Mononuclear cell (primary cell): ENCODE measurements around the gene TRIM65. TPM values are rescaled to one million over a fixed set of nuclear protein-coding genes. Genes with fewer than 3 reads are reported as not detected.

Experiments used
- H3K27me3 ChIP-seq: 2 replicates; pipeline ENCODE4 v1.6.0; 2011; ENCODE audit warnings: low read length, control low read depth; ENCODE audit not compliant: insufficient read depth
- H3K4me1 ChIP-seq: 2 replicates; pipeline ENCODE4 v1.5.1; 2011; ENCODE audit warnings: mild to moderate bottlenecking, low read length, control low read depth; ENCODE audit not compliant: insufficient read depth
- H3K4me3 ChIP-seq: 2 replicates; pipeline ENCODE4 v1.5.1; 2011; ENCODE audit warnings: mild to moderate bottlenecking, low read length, moderate library complexity
- H3K9me3 ChIP-seq: 2 replicates; pipeline ENCODE4 v1.5.1; 2011; ENCODE audit warnings: low read depth, mild to moderate bottlenecking, control low read depth, low read length
- total RNA-seq: library from RNA; depleted of rRNA; stranded (reverse); fragments of >200 nt; gene quantifications from one replicate; pipeline ENCODE4 v1.2.3, GENCODE V29; 2012

TRIM65 gene
- total RNA-seq, 1 donor = 5.8 TPM

DNA sequence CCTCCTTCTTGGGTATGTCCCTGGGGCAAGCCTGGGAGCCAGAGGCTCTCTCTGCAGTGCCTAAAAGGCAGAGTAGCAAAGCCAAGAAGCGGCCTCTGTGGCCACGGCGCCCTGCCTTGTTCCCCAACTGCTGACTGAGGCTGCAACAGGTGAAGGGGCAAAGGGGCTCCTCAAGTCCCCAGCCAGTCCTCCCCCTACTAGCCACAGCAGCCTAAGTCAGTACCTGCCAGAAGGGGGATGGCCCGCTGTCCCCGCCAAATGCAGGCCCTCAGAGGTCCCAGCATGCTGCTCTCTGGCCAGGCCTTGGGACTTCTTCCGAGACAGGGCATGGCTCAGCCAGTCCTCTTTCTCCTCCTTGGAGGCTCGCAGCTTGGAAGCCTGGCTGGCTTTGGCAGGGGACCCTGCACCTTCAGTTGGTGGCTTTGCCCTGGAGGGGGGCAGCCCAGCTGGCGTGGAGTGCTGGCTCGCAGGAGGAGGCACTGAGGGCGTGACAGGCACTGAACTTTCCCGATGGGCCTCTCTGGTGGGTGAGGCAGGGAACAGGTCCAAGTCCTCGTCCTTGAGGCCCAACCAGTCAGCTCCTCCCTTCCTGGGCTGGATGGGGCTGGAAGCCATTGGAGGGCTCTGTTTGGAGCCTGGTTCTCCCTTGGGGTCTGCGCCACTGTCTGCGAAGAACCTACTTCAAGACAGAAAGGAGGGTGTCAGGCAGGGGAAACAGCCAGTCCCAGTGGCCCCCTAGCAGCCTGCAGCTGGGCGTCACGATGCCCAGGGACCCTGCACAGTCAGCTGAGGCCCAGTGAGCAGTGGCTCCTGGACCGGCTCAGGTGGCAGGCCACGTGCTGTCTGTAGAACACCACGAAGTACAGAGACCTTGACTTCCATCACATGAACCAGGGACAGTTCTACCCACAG, 26.5 kb upstream of the TRIM65 start:
- no peaks in the 10 kb centered on the region for H3K4me1 ChIP-seq

DNA sequence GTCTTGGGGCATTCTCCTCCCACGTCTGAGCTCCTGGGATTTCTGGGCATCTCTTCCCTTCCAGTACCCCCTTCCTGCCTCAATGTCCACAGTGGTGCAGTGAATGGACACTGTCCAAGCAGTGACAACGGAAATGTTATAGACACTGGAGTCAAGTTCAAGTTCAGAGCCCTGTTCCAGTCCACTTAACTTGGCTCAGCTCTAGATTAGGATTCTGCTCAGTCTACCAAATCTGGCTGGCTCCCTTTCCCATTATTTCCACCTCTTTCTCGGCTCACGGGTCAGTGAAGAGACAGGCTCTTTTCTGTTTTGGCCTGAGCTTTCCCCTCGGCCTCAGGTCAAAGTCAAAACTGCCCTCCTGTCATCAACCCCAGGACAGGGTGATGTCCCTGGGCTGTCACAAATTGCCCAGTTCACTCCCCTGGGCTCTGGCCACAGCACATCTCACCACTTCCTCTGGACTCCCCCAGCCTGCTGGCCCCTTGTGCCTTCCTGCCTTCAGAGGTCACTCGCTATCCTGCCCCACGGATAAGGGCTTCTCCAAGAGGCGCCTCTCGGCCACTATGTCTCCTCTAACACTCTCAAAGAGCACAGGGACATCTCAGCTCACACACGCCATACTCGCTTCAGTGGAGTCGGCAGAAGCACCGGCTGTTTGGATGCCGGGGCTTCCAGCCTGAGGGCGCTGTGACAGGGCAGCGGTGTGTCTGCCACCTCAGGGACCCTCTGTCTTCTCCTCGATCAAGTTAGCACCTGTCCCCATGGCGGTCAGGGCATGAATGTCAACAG, 25.6 kb upstream of the TRIM65 start:
- no peaks in the 10 kb centered on the region for H3K4me1 ChIP-seq
- H3K9me3 ChIP-seq = no peaks in the 10 kb centered on the region
- no peak overlapping the region for H3K4me3 ChIP-seq
- no peaks in the 10 kb centered on the region for H3K27me3 ChIP-seq

More for the DNA sequence above, 26.5 kb upstream of the TRIM65 start:
- H3K27me3 ChIP-seq = no peaks in the 10 kb centered on the region
- no peak overlapping the region for H3K4me3 ChIP-seq
- H3K9me3 ChIP-seq = no peaks in the 10 kb centered on the region

DNA sequence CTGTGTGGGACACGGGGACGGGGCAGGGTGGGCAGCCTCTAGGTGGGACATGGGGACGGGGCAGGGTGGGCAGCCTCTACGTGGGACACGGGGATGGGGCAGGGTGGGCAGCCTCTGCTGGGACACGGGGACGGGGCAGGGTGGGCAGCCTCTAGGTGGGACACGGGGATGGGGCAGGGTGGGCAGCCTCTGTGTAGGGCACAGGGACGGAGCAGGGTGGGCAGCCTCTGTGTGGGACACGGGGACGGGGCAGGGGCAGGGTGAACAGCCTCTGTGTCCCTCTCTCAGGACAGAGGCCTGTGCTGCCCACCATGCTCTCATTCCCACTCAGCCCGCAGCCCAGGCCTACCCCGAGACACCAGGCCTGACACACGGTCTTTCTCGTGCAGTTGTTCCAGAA, 24.8 kb upstream of the TRIM65 start:
- Histone ChIP-seq H3K4me1 (no peaks in the 10 kb centered on the region), H3K27me3 (no peaks in the 10 kb centered on the region), H3K9me3 (no peaks in the 10 kb centered on the region), H3K4me3 (no peak overlapping the region)

DNA sequence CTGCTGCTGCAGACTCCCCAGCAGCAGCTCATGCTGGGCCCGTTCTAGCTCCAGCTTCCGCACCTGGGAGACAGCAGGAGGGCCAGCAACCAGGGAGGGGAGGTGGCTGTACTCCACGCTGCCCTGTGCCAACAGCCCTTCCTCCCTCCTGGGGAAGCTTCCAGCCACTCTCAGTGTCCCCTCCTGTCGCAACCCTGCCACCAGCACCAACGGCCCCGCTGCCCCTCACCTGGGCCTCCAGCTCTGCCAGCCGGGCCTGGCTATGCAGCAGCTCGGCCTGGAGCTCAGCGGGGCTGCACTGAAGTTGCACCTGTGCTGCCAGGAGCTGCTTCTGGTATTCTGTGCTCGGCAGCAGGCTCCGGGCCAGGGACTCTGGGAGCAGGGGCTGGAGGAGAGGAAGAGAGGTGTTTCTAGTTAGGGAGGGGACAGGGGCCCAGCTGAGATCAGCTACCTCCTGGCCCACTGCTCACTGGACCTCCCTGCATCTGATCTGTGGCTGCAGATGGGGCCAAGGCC, 23.4 kb upstream of the TRIM65 start:
- Histone ChIP-seq H3K4me1 (no peaks in the 10 kb centered on the region), H3K9me3 (no peaks in the 10 kb centered on the region), H3K27me3 (no peaks in the 10 kb centered on the region), H3K4me3 (no peak overlapping the region)

DNA sequence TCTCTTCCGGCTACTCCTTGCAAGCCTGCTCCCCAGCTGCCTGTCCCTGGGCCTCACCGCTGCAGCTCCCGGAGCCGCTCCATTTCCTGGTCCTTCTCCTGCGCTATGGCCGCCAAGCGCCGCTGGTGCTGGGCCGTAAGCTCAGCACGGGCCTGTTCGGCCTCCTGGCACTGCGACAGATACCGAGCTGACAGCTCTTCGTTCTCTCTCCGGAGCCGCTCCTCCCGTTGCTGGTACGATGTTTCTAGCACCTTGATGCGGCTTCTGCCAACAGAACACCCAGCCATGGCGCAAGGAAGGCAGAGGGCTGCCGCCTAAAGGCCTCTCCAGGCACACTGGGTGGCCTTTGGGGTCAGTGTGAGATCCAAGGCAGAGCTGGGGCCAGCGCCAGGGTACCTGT, 22.9 kb upstream of the TRIM65 start:
- Histone ChIP-seq H3K9me3 (no peaks in the 10 kb centered on the region), H3K4me3 (no peak overlapping the region), H3K27me3 (no peaks in the 10 kb centered on the region), H3K4me1 (no peaks in the 10 kb centered on the region)

DNA sequence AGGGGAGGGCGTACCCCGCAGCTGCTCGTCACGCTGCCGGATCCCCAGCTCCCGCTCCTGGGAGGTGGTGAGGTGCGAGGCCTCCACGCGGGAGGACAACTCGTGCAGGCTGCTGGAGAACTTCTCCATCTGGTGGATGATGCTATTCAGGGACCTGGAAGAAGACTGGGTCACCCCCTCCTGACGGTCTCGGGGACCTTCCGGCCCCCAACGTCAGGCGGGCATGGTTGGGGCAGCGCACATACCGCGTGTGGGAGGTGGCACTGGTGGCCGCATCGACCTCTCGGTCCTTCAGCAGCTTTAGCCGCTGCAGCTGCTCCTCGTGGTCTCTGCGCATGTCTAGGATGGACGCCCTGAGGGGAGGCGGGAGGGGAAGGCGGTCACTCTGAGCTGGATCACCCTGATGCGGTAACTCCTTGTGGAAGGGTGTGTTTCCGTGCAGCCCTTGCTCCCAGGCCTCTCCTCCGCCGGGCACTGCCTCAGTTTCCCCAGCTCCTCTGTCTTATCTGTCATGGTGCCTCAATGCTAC, 21.2 kb upstream of the TRIM65 start:
- no peaks in the 10 kb centered on the region for H3K27me3 ChIP-seq
- no peaks in the 10 kb centered on the region for H3K9me3 ChIP-seq
- no peaks in the 10 kb centered on the region for H3K4me1 ChIP-seq
- H3K4me3 ChIP-seq = no peak overlapping the region

DNA sequence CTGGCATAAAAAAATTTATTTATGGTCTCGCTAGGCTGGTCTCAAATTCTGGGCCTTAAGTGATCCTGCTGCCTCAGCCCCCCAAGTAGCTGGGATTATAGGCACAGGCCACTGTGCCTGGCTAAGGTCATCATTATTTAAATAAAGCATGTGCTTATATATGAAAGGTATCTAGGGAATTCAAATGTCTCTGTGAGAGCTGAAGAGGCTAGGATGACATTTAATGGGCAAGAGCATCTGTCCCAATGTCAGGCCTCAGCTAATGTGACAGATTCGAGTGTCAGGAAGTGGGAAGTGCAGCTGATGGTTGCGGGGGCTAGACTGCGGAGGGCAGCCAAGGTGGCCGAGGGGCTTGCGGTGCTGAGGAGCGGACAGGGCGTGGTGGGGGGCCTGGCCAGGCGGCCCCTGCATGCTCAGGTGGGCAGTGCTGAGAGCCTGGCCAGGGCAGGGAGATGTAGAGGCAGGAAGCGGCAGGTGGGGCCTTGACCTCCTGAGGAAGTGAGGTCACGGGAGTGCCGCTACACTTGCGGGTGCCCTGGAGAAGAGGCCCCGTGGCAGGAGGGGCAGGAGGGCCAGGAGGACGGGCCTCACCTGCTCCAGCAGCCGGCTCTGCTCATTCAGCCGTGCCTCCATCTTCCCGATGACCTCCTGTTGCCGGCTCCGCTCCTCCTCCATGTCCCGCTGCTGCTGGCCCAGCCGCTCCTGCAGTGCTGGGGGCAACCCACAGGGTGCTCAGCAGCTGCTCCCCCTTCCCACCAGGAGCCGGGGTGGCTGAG, 20.6 kb upstream of the TRIM65 start:
- Histone ChIP-seq H3K4me3 (no peak overlapping the region), H3K27me3 (no peaks in the 10 kb centered on the region), H3K9me3 (no peaks in the 10 kb centered on the region), H3K4me1 (no peaks in the 10 kb centered on the region)

DNA sequence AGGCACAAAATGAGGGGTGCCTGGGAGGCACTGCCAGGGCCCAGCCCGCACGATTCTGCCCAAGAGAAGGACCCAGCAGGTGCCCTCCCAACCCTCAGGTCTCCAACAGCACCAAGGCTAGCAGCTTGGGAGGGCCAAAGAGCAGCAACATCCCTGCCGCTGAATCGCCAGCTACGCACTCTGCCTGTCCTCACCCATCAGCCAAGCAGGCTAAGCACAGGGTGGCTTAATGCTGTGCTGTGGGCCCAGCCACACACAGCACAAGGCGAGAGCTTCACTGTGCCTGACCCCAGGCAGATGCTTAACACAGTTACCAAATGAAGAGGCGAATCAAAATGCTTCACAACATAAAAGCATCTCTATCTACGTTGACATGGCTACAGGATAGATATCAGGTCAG, 18.5 kb upstream of the TRIM65 start:
- Histone ChIP-seq H3K4me1 (no peaks in the 10 kb centered on the region), H3K9me3 (no peaks in the 10 kb centered on the region), H3K4me3 (no peak overlapping the region)

DNA sequence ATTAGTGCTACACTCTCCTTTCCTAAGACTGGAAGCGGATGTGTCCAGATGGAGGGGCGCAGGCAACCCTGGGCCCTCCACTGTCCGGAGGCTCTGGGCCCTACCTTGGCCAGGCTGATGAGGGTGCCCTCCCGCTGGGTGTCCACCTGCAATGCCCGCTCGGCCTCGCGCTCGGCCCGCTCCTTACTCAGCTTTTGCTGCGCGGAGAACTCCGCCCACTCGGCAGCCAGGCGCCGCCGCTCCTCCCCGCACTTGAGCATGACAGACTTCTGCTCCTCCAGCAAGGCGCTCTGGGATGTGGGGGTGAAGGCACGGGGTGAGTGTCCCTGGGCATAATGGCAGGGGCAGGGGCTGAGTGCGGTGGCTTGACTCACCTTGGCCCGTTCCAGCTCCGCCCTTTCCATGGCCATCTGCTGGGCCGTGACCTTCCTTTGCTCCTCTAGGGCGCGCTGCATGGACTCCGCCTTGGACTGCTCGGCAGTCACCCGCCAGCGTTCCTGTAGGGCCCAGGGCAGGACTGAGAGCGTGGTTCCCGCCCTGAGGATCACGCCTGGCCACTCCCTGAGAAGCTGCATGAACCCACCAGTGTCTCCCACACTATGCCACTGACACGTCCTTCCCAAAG, 18.0 kb upstream of the TRIM65 start:
- H3K4me3 ChIP-seq = no peak overlapping the region
- no peaks in the 10 kb centered on the region for H3K4me1 ChIP-seq
- no peaks in the 10 kb centered on the region for H3K9me3 ChIP-seq
- H3K27me3 ChIP-seq = no peaks in the 10 kb centered on the region

More for the DNA sequence above, 18.5 kb upstream of the TRIM65 start:
- H3K27me3 ChIP-seq = no peaks in the 10 kb centered on the region

DNA sequence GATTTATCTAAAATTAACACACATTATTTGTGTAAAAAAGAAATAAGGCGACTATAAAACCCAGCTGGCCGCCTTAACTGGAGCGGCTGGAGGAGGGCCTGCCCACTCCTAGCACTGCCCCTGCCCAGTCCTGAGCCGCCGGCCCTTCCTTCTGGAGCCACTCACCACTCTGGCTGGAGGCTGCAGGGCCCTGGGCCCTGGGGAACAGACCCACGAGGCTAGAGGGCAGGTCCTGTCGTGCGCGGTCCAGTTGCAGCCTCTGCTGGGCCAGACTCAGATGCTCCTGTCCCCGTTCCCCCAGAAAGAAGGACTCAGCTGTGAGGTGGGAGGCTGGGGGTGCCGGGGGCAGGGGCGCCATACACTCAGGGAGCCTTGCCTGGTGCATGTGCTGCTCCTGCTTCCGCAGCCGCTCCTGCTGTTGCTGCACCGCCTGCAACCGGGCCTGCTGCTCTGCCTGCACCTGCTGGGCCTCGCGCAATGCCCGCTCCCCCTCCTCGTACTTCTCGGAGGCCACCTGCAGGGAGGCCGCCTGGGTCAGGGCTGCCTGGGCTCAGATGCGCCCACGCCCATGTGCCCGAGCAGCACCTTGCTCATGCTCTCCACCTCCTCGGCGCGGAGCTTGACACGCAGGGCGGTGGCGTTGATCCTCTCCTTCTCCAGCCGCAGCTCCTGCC, 16.9 kb upstream of the TRIM65 start:
- Histone ChIP-seq H3K4me3 (no peak overlapping the region), H3K27me3 (no peaks in the 10 kb centered on the region), H3K9me3 (no peaks in the 10 kb centered on the region), H3K4me1 (no peaks in the 10 kb centered on the region)

DNA sequence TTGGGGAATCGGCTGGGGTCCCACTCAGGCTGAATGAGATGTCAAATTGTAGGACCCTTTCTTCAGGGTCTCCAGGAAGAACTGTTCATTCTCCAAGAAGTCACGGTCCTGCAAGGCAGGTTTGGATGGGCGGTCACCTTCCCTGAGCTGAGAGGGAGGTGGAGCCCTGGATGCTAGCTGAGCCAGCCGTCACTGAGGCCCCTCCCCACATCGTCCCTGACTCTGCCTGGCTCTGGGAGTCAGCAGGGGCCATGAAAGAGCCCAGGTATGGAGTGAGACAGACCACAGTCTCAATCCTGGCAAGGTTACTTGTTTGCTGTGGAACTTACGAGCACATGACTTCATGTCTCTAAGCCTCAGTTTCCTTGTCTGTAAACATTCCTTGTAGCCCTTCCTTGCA, 13.9 kb upstream of the TRIM65 start:
- Histone ChIP-seq H3K9me3 (no peaks in the 10 kb centered on the region), H3K27me3 (no peaks in the 10 kb centered on the region), H3K4me3 (no peak overlapping the region), H3K4me1 (peaks cover 5% of the 10 kb centered on the region)

DNA sequence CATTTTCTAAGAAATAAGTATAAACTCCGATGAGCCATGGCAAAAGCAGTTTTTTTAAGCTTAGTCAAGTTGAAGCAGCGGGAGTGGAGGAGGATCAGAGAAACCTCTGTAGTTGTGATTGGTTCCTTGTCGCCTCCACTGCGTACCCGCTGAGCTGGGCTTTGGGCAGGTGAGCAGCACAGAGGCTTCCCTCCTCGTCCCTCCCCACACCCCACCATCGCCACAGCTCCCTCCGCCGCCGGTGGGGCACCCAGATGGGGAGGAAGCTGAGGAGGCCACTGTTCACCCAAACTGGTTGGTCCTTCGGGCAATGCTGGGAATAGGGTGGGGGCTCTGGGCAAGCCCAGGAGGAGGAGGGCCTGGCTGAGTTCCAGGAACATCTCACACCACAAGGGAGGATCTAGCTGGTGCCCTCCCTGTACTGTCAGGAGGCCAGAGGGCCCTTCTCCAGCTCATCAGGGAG, 13.1 kb upstream of the TRIM65 start:
- Histone ChIP-seq H3K4me3 (no peak overlapping the region), H3K4me1 (peaks cover 12% of the 10 kb centered on the region), H3K27me3 (no peaks in the 10 kb centered on the region), H3K9me3 (no peaks in the 10 kb centered on the region)

DNA sequence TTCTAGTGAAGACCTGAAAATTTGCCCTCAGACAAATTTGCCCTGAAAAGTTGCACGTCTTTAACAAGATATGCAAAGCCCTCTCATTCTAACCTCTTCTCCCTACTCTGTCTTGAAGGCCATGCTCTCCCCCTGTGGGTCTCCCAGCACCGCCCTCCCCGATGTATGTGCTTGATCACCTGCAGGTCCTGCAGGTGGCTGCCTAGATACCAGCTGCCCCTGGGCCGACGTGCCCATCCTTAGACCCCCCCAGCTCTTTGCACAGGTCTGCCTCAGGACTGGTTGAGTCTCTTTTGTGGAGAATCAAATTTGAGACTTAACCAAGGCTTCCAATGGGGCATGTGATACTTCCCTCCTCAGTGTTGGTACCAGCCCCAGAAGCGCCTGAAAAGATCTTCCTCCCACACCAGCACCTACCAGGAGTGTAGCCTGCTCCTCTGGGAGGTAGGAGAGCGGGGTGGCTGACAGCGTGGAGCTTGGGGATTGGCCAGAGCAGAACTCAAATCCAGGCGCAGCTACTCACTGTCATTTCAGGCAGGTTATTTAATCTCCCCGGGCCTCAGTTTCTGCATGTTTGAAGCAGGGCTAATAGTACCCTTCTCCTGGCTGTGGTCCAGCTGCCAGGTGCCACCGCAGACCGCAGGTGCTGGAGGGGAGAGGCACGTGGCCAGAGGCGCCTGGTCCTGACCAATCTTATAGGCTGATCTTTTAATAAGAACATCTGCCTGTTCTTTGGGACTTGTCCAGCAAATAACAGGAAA, 12.5 kb upstream of the TRIM65 start:
- no peaks in the 10 kb centered on the region for H3K9me3 ChIP-seq
- peaks cover 13% of the 10 kb centered on the region for H3K4me1 ChIP-seq
- no peak overlapping the region for H3K4me3 ChIP-seq
- no peaks in the 10 kb centered on the region for H3K27me3 ChIP-seq
